Natural killer cell (primary cell): ENCODE measurements around the gene HLA-DPA1. TPM values are rescaled to one million over a fixed set of nuclear protein-coding genes. Genes with fewer than 3 reads are reported as not detected.

Experiments
- ATAC-seq, 3 donors: fragments of 150-1000 bp in 2 of 3; fragments of 200-7000 bp in 1 of 3; cut with Tn5 transposase; 1 replicate in 1 of 3; 2 replicates in 2 of 3; pipeline ENCODE4 v1.10.0; 2021; ENCODE audit warnings: mild to moderate bottlenecking in 2 of 3, moderate library complexity in 2 of 3
- DNase-seq, 2 donors: peaks; one replicate each; pipeline versions ENCODE4 v3.0.0 to v3.0.0-alpha.2; 2013 to 2021; ENCODE audit warnings: mixed read lengths in 1 of 2
- H3K27ac ChIP-seq: one replicate; pipeline ENCODE4 v1.5.1; 2013; ENCODE audit warnings: mild to moderate bottlenecking, low read length
- H3K27me3 ChIP-seq: one replicate; pipeline ENCODE4 v1.6.1; 2013; ENCODE audit warnings: low read length; ENCODE audit not compliant: control insufficient read depth, insufficient read depth
- H3K36me3 ChIP-seq: one replicate; pipeline ENCODE4 v1.6.1; 2013; ENCODE audit warnings: low read length; ENCODE audit not compliant: control insufficient read depth, insufficient read depth
- H3K4me1 ChIP-seq: one replicate; pipeline ENCODE4 v1.6.1; 2013; ENCODE audit warnings: low read length; ENCODE audit not compliant: control insufficient read depth, insufficient read depth
- H3K4me3 ChIP-seq: one replicate; pipeline ENCODE4 v1.5.1; 2013; ENCODE audit warnings: low read length
- H3K9me3 ChIP-seq: one replicate; pipeline ENCODE4 v1.6.1; 2013; ENCODE audit warnings: low read length; ENCODE audit not compliant: control insufficient read depth, insufficient read depth
- H3K27ac Mint-ChIP-seq, 2 donors: one replicate each; pipeline ENCODE4 v1.8.0; 2022; ENCODE audit warnings: mild to moderate bottlenecking in 2 of 2, mixed read lengths in 2 of 2, moderate library complexity in 1 of 2
- H3K27me3 Mint-ChIP-seq, 2 donors: one replicate each; pipeline ENCODE4 v1.8.0; 2022; ENCODE audit warnings: low read depth in 2 of 2, mixed read lengths in 2 of 2
- H3K36me3 Mint-ChIP-seq: one replicate; pipeline ENCODE4 v1.8.0; 2022; ENCODE audit warnings: mixed read lengths
- H3K4me1 Mint-ChIP-seq, 2 donors: one replicate each; pipeline ENCODE4 v1.8.0; 2022; ENCODE audit warnings: mixed read lengths in 2 of 2
- H3K4me3 Mint-ChIP-seq: one replicate; pipeline ENCODE4 v1.8.0; 2022; ENCODE audit warnings: mild to moderate bottlenecking, moderate library complexity, mixed read lengths
- H3K9me3 Mint-ChIP-seq, 2 donors: one replicate each; pipeline ENCODE4 v1.8.0; 2022; ENCODE audit warnings: mixed read lengths in 2 of 2
- WGBS: methylation state at CpG from one replicate; pipeline ENCODE4 v1.1.7; 2013; ENCODE audit warnings: missing lambda C conversion rate; ENCODE audit not compliant: insufficient coverage; 5-methylcytosine and 5-hydroxymethylcytosine counted together
- intact Hi-C: fragments of 100-400 bp; cut with micrococcal nuclease; formaldehyde crosslinking; loops from one replicate; pipeline ENCODE4 v1.14.2; 2022
- total RNA-seq, 4 donors: library from RNA; stranded (reverse); fragments of 120-200 nt in 1 of 4; gene quantifications; one replicate each; pipeline versions ENCODE4 v1.2.3 to v1.2.4, GENCODE V29; 2013 to 2022
- TF ChIP-seq, protein P1 (sequence below): fragments of 200-600 bp; IDR thresholded peaks from one replicate; pipeline ENCODE4 v1.8.0; 2022; ENCODE audit warnings: antibody characterized with exemption

Gene HLA-DPA1
- total RNA-seq, 3 donors from 2014 or later (not counting 1 experiment from before 2014, with no cell fraction given) = 43.1 to 135 (median 73.5) TPM

DNA sequence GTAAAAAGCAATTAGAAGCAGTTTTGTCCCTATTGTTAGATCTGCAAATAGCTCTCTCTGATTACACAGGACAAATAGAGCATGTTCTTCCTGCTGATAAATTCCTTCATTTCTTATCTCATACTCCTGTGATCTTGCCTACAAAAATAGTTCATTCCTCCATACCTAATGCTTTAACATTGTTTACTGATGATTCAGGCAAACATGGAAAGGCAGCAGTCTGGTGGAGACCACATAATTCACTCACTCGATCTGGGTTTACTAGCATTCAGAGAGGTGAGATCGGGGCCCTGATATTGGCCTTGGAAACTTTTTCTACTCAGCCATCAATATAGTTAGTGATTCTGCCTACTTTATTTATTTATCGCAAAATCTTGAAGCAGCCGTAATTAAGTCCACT, 20.2 kb downstream of the HLA-DPA1 start:
- ATAC-seq (no peak), DNase-seq (no peak)
- WGBS = 85% methylated on average over 4 of the region's 4 CpGs
- Mint-ChIP-seq H3K27ac (no peak overlapping the region), H3K9me3 (no peaks in the 10 kb centered on the region), H3K4me1 (peaks cover 0 to 16% of the 10 kb centered on the region in 2 donors), H3K36me3 (no peaks in the 10 kb centered on the region), H3K27me3 (peaks cover 13 to 17% of the 10 kb centered on the region in 2 donors), H3K4me3 (no peak overlapping the region)
- Histone ChIP-seq H3K4me3 (no peak overlapping the region), H3K9me3 (no peaks in the 10 kb centered on the region), H3K36me3 (no peaks in the 10 kb centered on the region), H3K27ac (no peak overlapping the region), H3K27me3 (peaks cover 3% of the 10 kb centered on the region), H3K4me1 (no peaks in the 10 kb centered on the region)
- intact Hi-C loops = no loop called here
- TF ChIP-seq, protein P1, sequence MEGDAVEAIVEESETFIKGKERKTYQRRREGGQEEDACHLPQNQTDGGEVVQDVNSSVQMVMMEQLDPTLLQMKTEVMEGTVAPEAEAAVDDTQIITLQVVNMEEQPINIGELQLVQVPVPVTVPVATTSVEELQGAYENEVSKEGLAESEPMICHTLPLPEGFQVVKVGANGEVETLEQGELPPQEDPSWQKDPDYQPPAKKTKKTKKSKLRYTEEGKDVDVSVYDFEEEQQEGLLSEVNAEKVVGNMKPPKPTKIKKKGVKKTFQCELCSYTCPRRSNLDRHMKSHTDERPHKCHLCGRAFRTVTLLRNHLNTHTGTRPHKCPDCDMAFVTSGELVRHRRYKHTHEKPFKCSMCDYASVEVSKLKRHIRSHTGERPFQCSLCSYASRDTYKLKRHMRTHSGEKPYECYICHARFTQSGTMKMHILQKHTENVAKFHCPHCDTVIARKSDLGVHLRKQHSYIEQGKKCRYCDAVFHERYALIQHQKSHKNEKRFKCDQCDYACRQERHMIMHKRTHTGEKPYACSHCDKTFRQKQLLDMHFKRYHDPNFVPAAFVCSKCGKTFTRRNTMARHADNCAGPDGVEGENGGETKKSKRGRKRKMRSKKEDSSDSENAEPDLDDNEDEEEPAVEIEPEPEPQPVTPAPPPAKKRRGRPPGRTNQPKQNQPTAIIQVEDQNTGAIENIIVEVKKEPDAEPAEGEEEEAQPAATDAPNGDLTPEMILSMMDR = no peak

DNA sequence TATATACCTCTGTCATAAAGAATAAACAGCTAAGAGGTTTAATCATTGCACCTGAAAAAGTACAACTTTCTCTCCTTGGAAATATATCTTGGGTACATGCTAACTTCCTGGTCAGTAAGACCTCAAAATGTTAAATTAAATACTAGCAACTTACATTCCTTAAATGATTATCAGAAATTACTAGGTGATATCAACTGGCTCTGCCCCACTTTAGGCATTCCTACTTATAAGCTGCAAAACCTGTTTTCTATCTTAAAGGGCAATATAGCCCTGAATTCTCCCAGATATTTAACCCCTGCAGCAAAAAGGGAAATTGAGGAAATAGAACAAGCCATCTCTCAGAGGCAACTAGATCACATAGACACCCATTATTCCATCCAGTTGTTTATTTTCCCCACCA, 20.8 kb downstream of the HLA-DPA1 start:
- no peaks in the 10 kb centered on the region for H3K9me3 ChIP-seq
- Mint-ChIP-seq H3K9me3 (no peaks in the 10 kb centered on the region), H3K4me3 (no peak overlapping the region), H3K27me3 (peaks cover 19 to 21% of the 10 kb centered on the region in 2 donors), H3K4me1 (peaks cover 0 to 15% of the 10 kb centered on the region in 2 donors), H3K27ac (no peak overlapping the region), H3K36me3 (no peaks in the 10 kb centered on the region)
- no peak for DNase-seq
- no peak overlapping the region for H3K4me3 ChIP-seq
- H3K27ac ChIP-seq = no peak overlapping the region
- H3K27me3 ChIP-seq = no peaks in the 10 kb centered on the region
- intact Hi-C loops = no loop called here
- H3K4me1 ChIP-seq = no peaks in the 10 kb centered on the region
- ATAC-seq = no peak
- H3K36me3 ChIP-seq = no peaks in the 10 kb centered on the region
- TF ChIP-seq, protein P1 = no peak

DNA sequence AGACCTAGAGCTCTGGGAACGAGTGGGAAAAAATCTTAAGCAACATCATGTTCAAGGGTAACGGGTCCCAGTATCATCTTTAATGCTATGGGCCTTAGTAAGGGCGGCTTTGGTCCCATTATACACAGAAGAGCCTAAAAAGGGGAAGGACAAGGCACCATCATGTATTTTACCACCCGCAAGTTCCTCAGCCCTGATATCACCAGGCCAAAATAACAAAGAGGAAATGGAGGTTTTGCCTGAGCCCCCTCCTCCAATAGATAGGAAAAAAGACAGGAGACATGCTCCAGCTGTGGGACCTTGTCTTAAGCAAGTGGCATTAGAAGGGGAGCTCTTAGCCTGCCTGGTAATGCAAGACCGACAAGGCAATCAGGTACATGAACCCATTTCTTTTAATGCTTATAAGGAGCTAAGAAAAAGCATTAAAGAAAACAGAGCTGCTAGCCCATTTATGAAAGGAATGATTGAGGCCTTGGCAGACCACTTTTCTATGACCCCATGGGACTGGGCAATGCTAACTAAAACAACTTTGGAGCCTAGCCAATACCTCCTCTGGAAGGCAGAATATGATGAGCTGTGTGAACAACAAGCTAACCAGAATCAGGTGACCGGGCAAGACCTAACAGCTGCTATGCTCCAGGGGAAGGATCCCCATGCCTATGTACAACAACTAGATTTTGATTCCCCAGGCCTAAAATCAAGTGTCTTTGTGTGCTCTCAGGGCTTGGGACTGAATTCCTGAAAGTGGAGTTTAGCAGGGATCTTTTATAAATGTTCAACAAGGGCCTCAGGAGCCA, 23.2 kb downstream of the HLA-DPA1 start:
- no peaks in the 10 kb centered on the region for H3K36me3 ChIP-seq
- no peak overlapping the region for H3K27ac ChIP-seq
- H3K4me3 ChIP-seq = no peak overlapping the region
- TF ChIP-seq, protein P1 = no peak
- ATAC-seq (no peak), DNase-seq (no peak)
- peaks cover 36 to 42% of the 10 kb centered on the region in 2 donors for H3K27me3 Mint-ChIP-seq
- H3K9me3 Mint-ChIP-seq = no peaks in the 10 kb centered on the region
- H3K9me3 ChIP-seq = no peaks in the 10 kb centered on the region
- H3K27ac Mint-ChIP-seq = no peak overlapping the region
- H3K4me1 ChIP-seq = no peaks in the 10 kb centered on the region
- 87% methylated on average over 6 of the region's 6 CpGs for WGBS
- H3K36me3 Mint-ChIP-seq = no peaks in the 10 kb centered on the region
- H3K4me1 Mint-ChIP-seq = no peaks in the 10 kb centered on the region
- H3K4me3 Mint-ChIP-seq = no peak overlapping the region
- intact Hi-C loops = no loop called here
- H3K27me3 ChIP-seq = no peaks in the 10 kb centered on the region
